DND-41 (cell line): ENCODE results near the gene PIEZO1.

ENCODE experiments used
- ATAC-seq: fragments of 200-7000 bp; cut with Tn5 transposase; 3 replicates; pipeline ENCODE4 v1.9.1; 2021; ENCODE audit warnings: low read depth; ENCODE audit not compliant: insufficient read depth
- DNase-seq: peaks from one replicate; pipeline ENCODE4 v3.0.0-alpha.2; 2020
- H2AFZ ChIP-seq: 2 replicates; pipeline ENCODE4 v1.6.0; 2012; ENCODE audit warnings: low read depth, low read length
- H3K27ac ChIP-seq: 2 replicates; pipeline ENCODE4 v1.5.1; 2012; ENCODE audit warnings: low read length, inconsistent platforms
- H3K27me3 ChIP-seq: fragments of 200-600 bp; sonication (generic); 2 replicates; pipeline ENCODE4 v1.6.0; 2012; ENCODE audit warnings: low read length, mild to moderate bottlenecking, inconsistent platforms; ENCODE audit not compliant: insufficient read depth, poor library complexity
- H3K36me3 ChIP-seq: 2 replicates; pipeline ENCODE4 v1.5.1; 2012; ENCODE audit warnings: low read length, inconsistent platforms; ENCODE audit not compliant: insufficient read depth
- H3K4me1 ChIP-seq: 2 replicates; pipeline ENCODE4 v1.5.1; 2012; ENCODE audit warnings: mild to moderate bottlenecking, low read length; ENCODE audit not compliant: insufficient read depth
- H3K4me2 ChIP-seq: 2 replicates; pipeline ENCODE4 v1.6.0; 2012; ENCODE audit warnings: mild to moderate bottlenecking, moderate library complexity, low read length, inconsistent platforms; ENCODE audit not compliant: insufficient read depth
- H3K4me3 ChIP-seq, 2 experiments: fragments of 200-600 bp in 1 of 2; shearing (Covaris generic) in 1 of 2; 2 replicates each; pipeline ENCODE4 v1.5.1; 2012 to 2016; ENCODE audit warnings: inconsistent platforms in 2 of 2, low read length in 2 of 2, mild to moderate bottlenecking in 2 of 2, low read depth in 1 of 2, moderate library complexity in 1 of 2
- H3K79me2 ChIP-seq: 2 replicates; pipeline ENCODE4 v1.6.0; 2012; ENCODE audit warnings: low read length, inconsistent platforms; ENCODE audit not compliant: insufficient read depth
- H3K9ac ChIP-seq: 2 replicates; pipeline ENCODE4 v1.6.0; 2012; ENCODE audit warnings: low read depth, mild to moderate bottlenecking, inconsistent platforms, low read length, moderate library complexity
- H3K9me3 ChIP-seq: 2 replicates; pipeline ENCODE4 v1.5.1; 2012; ENCODE audit warnings: low read length, moderate library complexity, mild to moderate bottlenecking, inconsistent platforms; ENCODE audit not compliant: insufficient read depth, severe bottlenecking
- H4K20me1 ChIP-seq: 2 replicates; pipeline ENCODE4 v1.6.0; 2012; ENCODE audit warnings: low read length; ENCODE audit not compliant: insufficient read depth
- CTCF ChIP-seq: IDR thresholded peaks from 2 replicates; pipeline ENCODE4 v1.5.1; 2012; ENCODE audit warnings: borderline replicate concordance, low read length, moderate library complexity, mild to moderate bottlenecking; ENCODE audit not compliant: poor library complexity, severe bottlenecking; ENCODE audit errors: extremely low read depth
- EZH2 ChIP-seq: IDR thresholded peaks from 3 replicates; pipeline ENCODE4 v1.6.1; 2012; ENCODE audit warnings: borderline replicate concordance, low read depth, mild to moderate bottlenecking, moderate library complexity, low read length, inconsistent platforms; ENCODE audit not compliant: severe bottlenecking

Gene PIEZO1

DNA sequence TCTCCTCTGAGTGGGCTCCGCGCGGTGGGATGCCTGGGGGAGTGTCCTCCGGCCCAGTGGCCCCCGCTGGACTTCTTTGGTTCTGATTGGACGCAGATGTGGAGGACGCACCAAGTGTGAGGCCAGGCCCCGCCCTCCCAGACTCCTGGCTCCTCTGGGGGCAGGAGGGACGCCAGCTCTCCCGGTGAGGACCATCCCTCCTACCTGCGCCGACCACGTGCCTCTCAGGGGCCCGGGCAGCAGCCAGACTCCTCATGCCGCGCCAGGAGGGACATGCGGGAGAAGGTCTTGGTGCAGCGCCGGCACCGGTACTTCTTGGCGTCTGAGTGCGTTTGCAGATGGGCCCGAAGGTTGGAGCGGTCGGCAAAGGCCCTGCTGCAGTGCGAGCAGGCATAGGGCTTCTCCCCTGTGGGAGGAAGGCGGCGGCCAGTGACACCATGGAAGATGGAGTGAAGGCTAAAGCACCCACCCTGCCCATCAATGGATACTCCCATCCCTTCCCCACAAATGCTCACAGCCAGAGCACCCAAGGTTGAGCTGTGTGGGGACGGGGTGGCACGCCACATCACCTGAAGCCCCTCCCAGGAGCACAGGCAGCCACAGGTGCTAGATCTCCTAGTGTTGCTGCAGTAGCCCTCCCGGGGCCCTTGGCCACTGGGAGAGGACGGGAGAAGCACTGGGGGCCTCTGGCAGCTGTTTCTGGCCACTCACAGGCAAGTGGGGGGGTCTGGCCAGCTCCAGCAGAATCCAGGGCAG is 106.6 kb downstream of the PIEZO1 start:
- Histone ChIP-seq H3K4me3 (no peak overlapping the region), H3K27ac (no peak overlapping the region), H4K20me1 (peaks cover 10% of the 10 kb centered on the region; the same call in 1 of the 2 replicates), H3K27me3 (no peaks in the 10 kb centered on the region), H3K4me2 (no peak overlapping the region), H2AFZ (no peak overlapping the region), H3K9me3 (no peaks in the 10 kb centered on the region), H3K36me3 (no peaks in the 10 kb centered on the region), H3K9ac (no peak overlapping the region), H3K79me2 (no peaks in the 10 kb centered on the region), H3K4me1 (no peaks in the 10 kb centered on the region)
- ATAC-seq, result no peak
- no peak for DNase-seq
- TF ChIP-seq CTCF (no peak), EZH2 (no peak)

DNA sequence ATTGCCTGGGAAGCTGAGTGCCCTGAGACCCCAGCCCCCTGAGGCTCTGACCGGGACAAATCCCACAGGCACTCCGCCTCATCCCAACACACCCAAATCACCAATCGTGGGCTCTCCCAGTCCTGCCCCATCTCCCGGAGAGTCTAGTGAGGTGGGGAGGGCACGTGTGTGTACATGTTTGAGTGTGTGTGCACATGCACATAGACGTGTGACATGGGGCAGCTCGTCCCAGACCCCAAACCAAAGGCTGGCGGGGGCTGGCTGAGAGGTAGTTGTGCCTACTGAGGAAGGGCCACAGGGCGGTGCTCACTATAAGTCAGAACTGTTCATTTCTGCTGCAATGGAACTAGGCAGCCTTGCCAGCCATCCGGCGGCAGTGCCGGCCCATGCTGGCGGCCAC is 107.3 kb downstream of the PIEZO1 start:
- Histone ChIP-seq H3K27me3 (no peaks in the 10 kb centered on the region), H3K4me3 (no peak overlapping the region), H3K27ac (no peak overlapping the region), H3K79me2 (no peaks in the 10 kb centered on the region), H3K9ac (no peak overlapping the region), H3K36me3 (no peaks in the 10 kb centered on the region), H3K4me1 (no peaks in the 10 kb centered on the region), H3K4me2 (no peak overlapping the region), H3K9me3 (no peaks in the 10 kb centered on the region), H4K20me1 (peaks cover 10% of the 10 kb centered on the region; the same call in 1 of the 2 replicates), H2AFZ (no peak overlapping the region)
- TF ChIP-seq EZH2, result no peak
- TF ChIP-seq CTCF, result no peak
- no peak for ATAC-seq
- DNase-seq, result no peak

DNA sequence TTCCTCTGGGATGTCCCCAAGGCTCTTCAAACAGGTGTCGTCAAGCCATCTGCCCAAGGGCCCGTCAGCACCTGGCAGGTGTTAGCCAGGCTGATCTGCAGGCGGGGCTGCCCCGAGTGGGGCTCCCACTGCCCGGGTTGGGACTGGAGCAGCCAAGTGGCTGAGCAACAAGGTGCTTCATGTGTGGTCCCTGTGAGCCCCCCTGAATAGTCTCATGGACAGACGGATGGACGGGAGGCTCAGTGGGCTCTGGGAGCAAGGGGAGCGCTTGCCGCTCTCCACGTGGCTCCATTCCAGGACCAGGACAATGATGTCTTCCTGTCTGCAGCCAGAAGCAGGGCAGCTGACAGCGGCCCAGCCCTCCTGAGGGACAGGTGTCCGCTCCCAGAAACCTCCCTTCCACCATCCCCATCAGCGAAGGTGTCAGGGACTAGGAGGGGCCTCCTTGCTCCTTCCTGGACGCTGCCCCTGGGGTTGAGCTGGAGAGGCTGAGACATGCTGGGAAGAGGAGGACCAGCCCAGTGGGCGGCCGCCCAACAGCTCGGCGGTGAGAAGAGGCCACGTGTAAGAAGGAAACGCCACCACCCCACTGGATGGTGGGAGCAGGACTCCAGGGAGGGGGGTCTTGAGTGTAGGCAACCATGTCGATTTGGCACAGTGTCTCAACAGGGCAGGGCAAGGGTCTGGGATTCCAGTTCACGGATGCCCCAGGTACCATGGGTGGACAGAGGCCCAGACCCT is 108.3 kb downstream of the PIEZO1 start:
- no peaks in the 10 kb centered on the region for H3K9me3 ChIP-seq
- H4K20me1 ChIP-seq, result 0 out of 2 replicates have a peak, but pooled peaks cover 7% of the 10 kb centered on the region
- no peak overlapping the region for H3K9ac ChIP-seq
- no peak overlapping the region for H2AFZ ChIP-seq
- DNase-seq (no peak), ATAC-seq (no peak)
- no peaks in the 10 kb centered on the region for H3K4me1 ChIP-seq
- no peak overlapping the region for H3K27ac ChIP-seq
- H3K4me3 ChIP-seq, result no peak overlapping the region
- no peak for TF ChIP-seq EZH2
- no peak for TF ChIP-seq CTCF
- no peaks in the 10 kb centered on the region for H3K36me3 ChIP-seq
- H3K27me3 ChIP-seq, result no peaks in the 10 kb centered on the region
- no peak overlapping the region for H3K4me2 ChIP-seq
- no peaks in the 10 kb centered on the region for H3K79me2 ChIP-seq
